ENCODE measurements around the gene POC1A. TPM values are rescaled to one million over a fixed set of nuclear protein-coding genes. Genes with fewer than 3 reads are reported as not detected.

Gene POC1A
- total and polyA plus RNA-seq, 9 of the 15 experiments (the other 6 are each of a cell fraction or from before 2014, with no cell fraction given): 7.2 to 17.5 (median 12.1) TPM

GRCh38 chr3:52135332-52135731 lies 18.9 kb downstream of the POC1A start:
- Histone ChIP-seq H3K4me2 (ENCODE audit: insufficient read depth, low read length) (no peak overlapping the region), H3K36me3 (ENCODE audit: control insufficient read depth, insufficient read depth, low read length) (peaks cover 39% of the 10 kb centered on the region; the same call in 1 of the 3 replicates), H3K27me3 (ENCODE audit: control insufficient read depth in 2 of 2, insufficient read depth in 2 of 2, low read length in 2 of 2) (no peaks in the 10 kb centered on the region), H4K20me1 (replicated peaks; ENCODE audit: control insufficient read depth, insufficient read depth, low read length) (no peaks in the 10 kb centered on the region), H3K9me1 (ENCODE audit: control insufficient read depth, insufficient read depth, low read length) (no peaks in the 10 kb centered on the region), H3K9ac (ENCODE audit: insufficient read depth in 1 of 2, low read depth in 2 of 2, low read length in 2 of 2) (no peak overlapping the region), H3K9me3 (replicated peaks; ENCODE audit: control insufficient read depth, insufficient read depth, low read depth, low read length) (no peaks in the 10 kb centered on the region), H3K79me2 (ENCODE audit: control insufficient read depth, insufficient read depth, low read length) (no peaks in the 10 kb centered on the region), H3K4me1 (replicated peaks in 1 of 2; ENCODE audit: control insufficient read depth in 2 of 2, insufficient read depth in 2 of 2, low read length in 2 of 2) (no peaks in the 10 kb centered on the region; a peak in 2 of 5 replicates), H3K27ac (ENCODE audit: extremely low read depth, low read depth, low read length) (no peak overlapping the region), H2AFZ (ENCODE audit: low read depth, low read length) (no peak overlapping the region), H3K4me3 (no peak overlapping the region)
- WGBS (ENCODE audit: insufficient coverage, low coverage, missing lambda C conversion rate): 81% methylated on average over 4 of the region's 4 CpGs
- in situ Hi-C loops (cut with MboI): no loop called here
- ATAC-seq (no peak), DNase-seq (ENCODE audit: extremely low read depth in 1 of 4, low spot score in 3 of 4) (no peak), FAIRE-seq (no peak)
- intact Hi-C loops (cut with micrococcal nuclease): no loop called here
- CTCF ChIA-PET (ENCODE audit: low intra/inter-chr PET ratio): no interaction called here
- POLR2A ChIA-PET: interaction anchor here (0.6 kb wide), 1 partner anchor 1967 kb away, joined by 4 read pairs; no protein-coding TSS in a partner anchor
- TF ChIP-seq ZNF197 (CRISPR knock-in tag; IDR thresholded peaks at IDR 0.05; ENCODE audit: low read depth) (no peak), CHD1 (IDR thresholded peaks at IDR 0.05; ENCODE audit: low read length) (no peak), EHMT2 (IDR thresholded peaks at IDR 0.05) (no peak), USF1 (CRISPR knock-in tag; IDR thresholded peaks at IDR 0.05) (no peak), NFXL1 (CRISPR knock-in tag; IDR thresholded peaks at IDR 0.05) (no peak), ZBTB17 (CRISPR knock-in tag; IDR thresholded peaks at IDR 0.05) (no peak), DDX20 (tag; IDR thresholded peaks at IDR 0.05; ENCODE audit: low read depth) (no peak)
- no TSS peak for BruUV-seq (replicated peaks)

Measured in K562 (cell line).